HG03520 (cell line): ENCODE measurements around the gene CAMK2D.
"Not testable (repeated sequence)": the region's sequence is repeated elsewhere in the genome, so short reads cannot be mapped to it uniquely, and the experiment has no call there.

Experiments
- ATAC-seq: cut with Tn5 transposase; IDR thresholded peaks from one replicate; pipeline ENCODE4 v1.9.1; 2021; ENCODE audit warnings: mild to moderate bottlenecking, moderate library complexity; ENCODE audit not compliant: unreplicated experiment

CAMK2D gene

DNA sequence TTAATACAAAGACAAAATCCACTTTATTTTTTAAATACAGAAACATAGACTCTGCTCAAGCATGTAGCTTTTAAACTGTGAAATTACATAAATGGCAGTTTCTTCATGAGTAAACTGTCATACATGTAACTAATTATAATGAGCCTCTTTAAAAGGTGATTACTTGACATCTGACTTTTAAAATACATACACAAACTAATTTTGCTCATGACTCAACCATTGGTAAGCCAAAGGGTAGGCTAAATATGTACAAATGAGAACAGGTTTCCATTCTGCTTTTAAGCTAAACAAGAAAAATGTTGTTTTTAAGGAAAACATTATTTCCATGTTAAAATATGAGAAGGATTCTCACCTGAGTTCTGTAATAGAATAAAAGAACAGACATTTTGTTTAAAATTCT lies 27.9 kb downstream of the CAMK2D start:
- no peak for ATAC-seq

DNA sequence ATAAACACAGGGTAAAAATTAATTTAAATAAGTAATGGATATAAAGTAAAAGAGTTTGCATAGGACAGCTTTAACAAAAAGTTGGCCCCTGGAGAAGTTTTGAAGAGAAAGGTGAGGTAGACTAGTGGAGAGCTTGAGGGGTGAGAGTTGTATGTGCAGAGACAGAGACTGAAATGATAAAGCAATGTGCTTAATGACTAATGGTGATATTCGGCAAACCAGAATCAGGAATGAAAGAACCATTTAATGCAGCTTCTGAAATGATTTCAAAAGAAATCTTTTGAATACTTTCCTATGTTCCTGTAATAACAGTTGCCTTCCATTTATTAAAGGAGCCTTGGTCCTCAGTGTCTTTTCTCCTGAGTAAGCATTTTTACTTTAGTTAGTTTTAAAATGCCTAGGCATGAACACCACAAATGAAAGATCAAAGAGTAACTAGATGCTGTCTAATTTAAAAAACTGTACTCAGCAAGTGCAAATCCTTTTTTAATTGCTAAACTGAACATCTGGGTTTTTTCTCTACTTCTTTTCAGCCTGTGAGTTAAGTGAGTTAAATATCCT lies 28.5 kb downstream of the CAMK2D start:
- ATAC-seq, result no peak

DNA sequence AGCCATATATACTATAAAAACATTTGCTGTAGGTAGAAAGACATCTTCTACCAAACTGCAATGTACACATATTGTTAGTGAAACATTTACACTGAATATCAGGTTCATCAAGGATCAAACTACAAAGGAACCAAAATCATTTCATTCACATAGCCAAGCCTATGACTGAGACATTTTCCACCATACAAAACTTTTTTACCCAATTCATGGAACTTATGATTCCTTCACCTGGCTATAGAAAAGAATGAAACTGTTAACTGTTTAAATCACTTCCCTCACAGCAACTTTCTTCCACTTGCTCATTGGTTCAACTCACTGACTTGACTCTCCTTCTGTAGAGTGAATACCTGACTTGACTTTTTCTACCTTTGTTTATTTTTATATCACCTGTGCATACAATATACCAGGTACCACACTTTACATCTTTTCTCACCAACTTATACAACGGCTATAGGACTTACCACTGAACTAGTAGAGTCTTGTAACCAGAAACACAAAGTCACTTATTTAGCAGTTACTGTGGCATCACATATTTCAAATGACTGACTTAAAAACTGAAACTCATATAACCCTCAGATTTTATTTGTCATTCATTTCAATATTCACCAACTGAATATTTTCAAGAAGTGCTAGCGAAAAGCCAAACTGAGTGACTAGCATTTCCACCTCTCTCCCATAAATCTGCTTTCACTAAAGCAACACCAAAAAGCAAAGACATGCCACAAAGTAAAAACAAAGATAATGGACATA lies 30.9 kb downstream of the CAMK2D start:
- ATAC-seq, result no peak

DNA sequence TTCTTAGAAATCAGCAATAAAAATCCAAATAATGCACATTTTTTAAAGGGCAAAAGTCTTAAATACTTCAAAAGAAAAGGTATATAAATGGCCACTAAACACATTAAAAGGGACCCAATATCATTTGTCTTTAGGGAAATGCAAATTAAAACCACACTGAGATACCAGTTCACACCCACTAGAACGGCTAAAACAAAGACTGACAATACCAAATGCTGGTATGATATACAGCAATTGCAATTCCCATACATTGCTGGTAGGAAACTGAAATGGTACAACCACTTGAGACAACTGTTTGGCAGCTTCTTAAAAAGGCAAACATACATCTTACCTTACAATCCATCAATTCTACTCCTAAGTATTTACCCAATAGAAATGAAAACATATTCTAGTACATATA lies 33.7 kb downstream of the CAMK2D start:
- ATAC-seq, result no peak

DNA sequence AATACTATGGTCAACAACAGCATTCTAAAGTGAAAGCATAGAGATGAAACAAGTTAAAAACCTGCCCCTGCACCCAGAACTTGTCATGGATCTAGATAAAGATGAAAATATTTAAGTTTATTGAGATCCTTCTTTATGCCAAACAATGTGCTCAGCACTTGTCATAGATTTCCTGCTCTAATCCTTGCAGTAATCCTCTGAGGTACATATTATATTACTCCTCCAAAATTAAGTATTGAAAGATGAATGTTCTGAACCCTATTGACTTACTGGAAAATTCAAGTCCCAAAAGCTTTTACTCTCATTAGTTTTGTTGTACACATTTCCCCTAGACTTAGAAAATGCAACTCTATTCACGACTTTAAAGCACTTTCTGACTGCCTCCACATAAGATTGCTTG lies 35.6 kb downstream of the CAMK2D start:
- ATAC-seq, result no peak

DNA sequence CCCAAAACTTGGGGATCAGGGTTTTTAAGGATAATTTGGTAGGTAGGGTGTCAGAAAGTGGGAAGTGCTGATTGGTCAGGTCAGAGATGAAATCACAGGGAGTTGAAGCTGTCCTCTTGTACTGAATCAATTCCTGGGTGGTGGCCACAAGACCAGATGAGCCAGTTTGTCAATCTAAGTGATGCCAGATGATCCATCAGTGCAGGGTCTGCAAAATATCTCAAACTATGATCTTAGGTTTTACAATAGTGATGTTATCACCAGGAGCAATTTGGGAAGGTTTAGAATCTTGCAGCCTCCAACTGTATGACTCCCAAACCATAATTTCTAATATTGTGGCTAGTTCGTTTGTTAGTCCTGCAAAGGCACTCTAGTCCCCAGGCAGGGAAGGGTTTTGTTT lies 43.3 kb downstream of the CAMK2D start:
- ATAC-seq, result no peak

DNA sequence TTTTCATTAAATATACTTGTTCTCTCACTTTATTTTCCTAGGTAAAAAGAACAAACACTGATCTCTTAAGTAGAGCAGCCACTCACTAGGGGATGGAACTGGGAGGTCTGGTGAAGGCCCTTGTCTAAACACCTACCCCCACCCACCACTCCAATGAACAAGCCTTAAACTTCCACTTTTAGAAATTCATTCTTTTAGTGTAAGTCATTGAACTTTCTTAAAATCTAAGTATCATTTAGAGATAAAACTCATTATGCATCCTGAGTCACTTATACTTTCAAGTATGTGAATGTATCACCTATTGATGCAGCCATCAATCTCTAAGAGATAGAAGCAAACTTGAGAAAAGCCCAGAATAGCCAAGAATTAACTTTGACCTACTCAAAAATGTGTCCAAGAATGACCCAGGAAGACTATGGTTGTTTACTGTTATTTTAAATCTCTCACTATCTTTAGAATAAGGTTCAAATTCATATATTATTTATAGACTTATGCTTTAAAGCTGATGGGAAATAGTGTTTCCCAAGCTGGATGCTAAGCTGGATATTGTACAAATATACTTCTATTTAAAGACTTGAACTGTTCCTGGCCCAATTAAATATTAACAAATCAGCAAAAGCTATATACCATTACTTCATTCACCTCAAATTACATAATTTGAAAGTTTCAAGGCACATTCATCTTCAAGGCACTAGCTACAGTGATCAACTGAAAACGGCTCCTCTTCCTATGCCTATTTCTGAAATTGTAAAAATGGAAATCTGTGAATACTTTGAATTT lies 49.5 kb downstream of the CAMK2D start:
- no peak for ATAC-seq

DNA sequence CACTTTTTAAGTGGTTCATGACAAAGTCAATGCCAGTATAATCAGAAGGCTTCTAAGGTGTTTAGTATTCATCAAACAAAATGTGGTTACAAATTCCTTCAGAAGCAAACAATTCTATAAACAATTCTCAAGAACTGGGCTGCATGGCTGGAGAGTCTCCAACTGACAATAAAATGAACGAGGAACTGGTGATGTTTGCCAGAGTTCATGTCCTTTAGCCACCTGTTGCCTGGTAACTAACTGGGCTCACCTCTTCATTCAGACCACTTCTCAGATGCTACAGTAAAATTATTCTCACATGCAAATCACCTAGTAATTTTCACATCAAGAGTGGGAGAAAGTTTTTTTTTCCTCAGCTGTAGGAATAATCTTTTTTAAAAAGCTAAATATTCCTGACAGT lies 53.3 kb downstream of the CAMK2D start:
- peak; percentile 73 for ATAC-seq

DNA sequence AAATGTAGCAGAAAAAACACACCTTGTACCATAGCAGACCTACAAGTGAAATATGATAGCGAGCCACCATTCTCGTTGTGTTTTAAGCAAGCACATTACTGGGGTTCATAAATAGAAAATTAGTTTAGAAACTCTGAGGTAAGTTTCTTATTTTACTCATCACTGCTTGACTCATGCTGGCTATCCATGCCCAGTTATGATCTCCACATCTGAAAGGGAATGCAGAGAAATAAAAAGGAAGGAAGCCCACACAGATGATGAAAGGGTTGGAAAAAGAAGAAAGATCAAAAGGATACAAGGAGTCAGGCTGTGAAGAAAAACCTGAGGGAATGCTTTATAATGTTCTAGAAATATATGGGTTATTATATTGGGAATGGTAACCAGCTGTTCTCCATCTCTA lies 54.5 kb downstream of the CAMK2D start:
- no peak for ATAC-seq

DNA sequence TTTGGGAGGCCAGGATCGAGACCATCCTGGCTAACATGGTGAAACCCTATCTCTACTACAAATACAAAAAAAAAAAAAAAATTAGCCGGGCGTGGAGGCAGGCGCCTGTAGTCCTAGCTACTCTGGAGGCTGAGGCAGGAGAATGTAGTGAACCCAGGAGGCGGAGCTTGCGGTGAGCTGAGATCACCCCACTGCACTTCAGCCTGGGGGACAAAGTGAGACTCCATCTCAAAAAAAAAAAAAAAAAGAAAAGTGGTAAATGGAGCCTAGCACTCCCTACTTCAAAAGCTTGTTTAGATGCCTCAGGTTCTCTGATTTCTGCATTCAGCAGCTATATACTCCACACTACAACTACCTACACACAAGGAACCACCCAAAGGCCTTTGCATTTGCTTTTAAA lies 56.4 kb downstream of the CAMK2D start:
- ATAC-seq, result not testable (repeated sequence)

DNA sequence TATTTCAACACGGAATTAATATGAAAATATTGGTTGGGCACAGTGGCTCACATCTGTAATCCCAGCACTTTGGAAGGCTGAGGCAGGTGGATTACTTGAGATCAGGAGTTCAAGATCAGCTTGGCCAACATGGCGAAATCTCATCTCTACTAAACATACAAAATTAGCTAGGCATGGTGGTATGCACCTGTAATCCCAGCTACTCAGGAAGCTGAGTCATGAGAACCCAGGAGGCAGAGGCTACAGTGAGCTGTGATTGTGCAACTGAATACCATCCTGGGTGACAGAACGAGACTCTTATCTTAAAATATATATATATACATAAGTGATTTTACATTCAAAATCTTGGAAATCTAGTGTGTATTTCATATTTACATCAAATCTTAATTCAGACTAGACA lies 58.9 kb downstream of the CAMK2D start:
- not testable (repeated sequence) for ATAC-seq

DNA sequence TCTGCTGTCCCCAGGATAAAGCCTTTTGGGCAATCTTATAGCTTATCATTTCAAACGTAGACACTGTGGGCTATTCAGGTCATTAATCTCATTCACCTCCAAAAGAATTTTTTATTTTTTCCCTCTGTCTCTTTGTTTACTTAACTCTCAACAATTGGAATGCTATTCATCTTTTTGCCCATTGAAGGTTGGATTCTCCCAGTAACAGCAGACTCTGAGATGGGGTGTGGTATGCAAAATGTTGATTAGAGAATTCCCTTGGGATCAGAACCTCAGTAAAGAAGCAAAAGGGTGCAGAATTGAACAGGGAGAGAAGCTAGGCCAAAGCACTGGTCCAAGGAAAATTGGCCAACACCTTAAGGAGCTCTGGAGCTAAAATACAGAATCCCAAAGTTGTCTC lies 60.4 kb downstream of the CAMK2D start:
- no peak for ATAC-seq

DNA sequence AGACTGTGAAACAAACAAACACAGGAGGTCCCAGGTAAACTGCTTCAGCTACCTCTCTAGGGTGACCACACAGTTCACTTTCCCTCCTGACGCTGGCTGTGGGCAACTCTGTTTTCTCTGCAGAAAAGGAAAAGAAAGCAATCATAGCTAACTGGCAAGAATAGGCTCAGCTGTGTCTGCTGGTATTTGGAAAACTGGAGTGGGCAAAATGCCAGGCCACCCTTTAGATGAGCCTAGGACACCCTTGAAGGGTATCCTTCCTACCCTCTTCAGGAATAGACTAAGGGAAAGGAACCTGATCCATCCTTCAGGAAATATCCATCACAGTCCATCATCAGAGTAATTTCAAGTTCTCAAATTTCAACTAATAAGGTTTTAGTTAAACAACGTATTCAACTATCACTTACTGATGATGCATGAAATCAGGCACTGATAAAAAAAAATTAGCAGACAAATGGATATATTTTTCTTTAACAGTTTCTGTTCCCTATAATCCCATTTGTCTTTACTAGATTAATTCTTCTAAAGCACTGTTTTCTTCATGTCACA lies 60.9 kb downstream of the CAMK2D start:
- ATAC-seq, result no peak

DNA sequence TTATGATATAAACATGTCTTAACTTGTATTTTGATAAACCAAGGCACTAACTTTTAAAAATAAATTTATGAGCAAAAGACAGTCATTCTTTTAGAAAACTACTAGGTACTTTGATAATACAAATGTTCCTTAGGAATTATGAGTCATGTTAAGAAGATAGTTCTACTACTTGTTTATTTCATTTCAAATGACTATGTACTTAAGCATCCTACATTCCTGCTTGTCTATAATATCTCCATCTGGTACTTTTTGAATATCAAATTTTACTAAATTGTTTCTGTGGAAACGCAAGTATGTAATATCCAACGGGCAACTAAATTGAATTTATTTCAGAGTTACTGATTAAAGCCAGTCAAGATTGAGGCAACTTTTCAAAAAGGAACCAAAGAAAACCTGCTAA lies 61.8 kb downstream of the CAMK2D start:
- no peak for ATAC-seq

DNA sequence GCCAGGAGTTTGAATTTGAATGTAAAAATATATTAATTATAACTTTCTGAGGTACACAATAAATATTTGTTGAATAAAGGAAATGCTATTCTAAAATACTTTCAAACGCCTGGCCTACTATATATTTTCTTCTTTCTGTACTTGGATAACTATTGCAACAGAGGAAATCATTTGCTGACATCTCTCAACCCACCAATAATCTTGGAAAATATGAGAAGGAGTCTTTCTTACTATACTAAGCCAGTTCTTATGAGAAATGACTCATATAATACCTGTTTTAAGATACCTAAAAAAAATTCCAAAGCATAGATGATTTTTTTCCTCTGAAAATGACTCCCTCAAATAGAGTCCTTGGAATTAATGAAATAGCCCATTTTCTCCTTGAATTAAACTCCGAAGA lies 64.1 kb downstream of the CAMK2D start:
- ATAC-seq, result no peak

DNA sequence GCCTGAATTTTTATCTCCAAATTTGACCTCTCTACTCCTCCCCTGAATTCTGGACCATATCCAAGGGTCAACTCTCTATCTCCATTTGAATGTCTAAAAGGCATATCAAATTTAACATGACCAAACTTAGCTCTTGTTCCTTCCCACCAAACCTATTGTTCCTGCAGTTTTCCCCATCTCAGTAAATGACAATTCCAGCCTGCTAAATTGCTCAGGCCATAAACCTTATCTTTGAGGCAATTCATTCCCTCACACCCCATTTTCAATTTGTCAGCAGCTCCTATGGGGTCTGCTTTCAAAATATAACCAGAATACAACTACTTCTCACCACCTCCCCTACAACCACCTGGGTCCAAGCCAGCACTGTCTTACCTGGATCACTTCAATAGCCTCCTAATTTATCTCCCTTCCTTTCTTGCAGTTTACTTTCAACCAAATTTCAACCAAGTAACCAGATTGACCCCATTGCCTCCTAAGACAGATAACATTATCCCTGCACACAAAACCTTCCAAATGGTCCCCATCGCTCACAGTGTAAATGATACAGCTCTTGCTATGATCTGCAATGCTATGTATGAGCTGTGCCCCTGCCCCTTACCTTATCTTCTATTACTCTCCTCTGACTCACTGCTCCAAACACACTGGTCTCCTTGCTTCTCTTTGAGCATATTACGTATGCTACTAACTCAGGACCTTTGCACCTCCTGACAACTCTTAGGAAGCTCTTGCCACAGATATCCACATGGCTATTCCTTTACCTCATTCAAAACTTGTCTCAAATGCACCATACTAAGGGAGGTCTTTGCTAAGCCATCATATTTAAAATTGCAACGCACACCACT lies 66.0 kb downstream of the CAMK2D start:
- ATAC-seq, result no peak

DNA sequence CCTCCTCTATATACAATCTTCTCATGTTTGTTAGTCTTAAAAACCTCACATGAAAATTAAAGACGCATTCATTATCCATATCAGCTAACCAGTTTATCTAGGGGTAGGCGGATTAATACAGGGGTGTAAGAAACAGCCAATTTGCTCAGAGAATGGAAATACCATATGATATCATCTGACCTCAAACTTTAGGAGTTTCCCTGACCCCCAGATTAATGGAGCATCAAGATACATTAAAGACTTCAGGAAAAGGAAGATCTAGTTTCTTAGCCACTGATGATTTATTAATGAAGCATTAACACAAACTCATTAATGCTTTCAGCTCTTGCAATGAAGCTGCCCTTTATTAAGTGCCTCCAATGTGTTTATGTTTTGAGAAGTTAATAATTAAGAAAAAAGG lies 67.5 kb downstream of the CAMK2D start:
- no peak for ATAC-seq

DNA sequence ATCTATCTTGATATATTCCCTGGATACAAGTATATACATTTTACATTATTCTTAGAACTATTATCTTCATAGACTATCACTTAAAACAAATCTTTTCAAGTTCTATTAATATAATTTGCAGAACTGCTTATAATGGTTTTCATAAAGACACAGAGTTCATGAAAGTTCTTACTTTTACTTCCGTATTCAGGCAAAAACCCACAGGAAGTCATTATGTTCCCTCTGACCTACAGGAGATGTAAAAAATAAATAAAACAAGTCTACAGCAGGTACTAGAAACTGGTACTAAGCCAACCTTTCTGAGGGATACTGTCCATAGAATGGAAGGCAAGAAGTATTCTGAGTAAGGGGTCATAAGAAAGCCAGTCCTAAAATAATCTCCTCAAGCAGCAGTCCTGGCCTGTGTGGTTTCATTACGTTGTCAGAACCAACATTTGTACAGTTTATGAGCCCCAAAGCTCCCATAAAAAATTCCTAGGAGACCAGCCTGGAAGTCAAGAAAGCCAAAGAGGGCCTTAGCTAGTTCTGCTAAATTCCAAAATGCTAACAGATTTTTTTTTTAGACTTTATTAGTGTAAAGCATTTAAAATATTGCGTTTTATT lies 68.6 kb downstream of the CAMK2D start:
- ATAC-seq, result peak; percentile 88

DNA sequence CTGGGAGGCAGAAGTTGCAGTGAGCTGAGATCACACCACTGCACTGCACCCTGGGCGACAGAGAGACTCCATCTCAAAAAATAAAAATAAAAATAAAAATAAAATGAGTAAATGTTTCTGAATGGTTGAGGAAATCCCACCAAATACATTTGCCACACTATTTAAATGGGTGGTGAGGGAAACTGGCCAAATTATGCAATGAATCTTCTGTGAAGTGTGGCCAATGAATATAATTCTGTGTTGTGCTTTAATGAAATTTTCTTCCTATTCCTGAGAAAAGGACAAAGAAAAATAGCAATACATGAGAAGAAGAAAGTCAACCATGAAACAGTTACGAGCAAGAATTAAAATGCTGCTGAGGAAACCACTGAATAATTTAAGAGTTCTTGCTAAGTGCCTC lies 69.9 kb downstream of the CAMK2D start:
- ATAC-seq, result no peak

DNA sequence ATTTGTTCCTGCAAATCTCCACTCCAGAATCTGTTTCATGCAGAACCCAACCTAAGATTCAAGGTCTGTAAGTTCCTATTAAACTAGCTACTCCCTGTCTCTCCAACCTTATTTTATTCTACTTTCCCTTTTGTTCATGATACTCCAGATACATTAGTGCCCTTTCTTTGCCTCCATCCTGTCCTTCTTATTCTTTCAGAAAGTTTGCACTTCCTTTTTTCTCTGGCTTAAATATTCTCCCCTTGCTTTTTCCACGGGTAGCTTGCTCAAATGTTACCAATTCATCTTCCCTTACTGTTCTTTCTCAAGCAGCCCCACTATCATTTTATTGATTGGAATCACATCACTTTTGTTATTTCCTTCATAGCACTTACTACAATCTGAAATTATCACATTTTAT lies 72.1 kb downstream of the CAMK2D start:
- ATAC-seq, result no peak
